GM12878 (cell line): Measurements from ENCODE around the gene LITAF. TPM values are rescaled to one million over a fixed set of nuclear protein-coding genes. Genes with fewer than 3 reads are reported as not detected.

Experiments used
- ATAC-seq: fragments of 200-7000 bp; cut with Tn5 transposase; 3 replicates; pipeline ENCODE4 v1.9.1; 2020; ENCODE audit warnings: mild to moderate bottlenecking, moderate library complexity
- BruUV-seq: library from RNA; stranded (reverse); fragments of 400-500 nt; replicated peaks from 2 replicates; lab custom pipeline; 2021; lab: Mats Ljungman, UMichigan
- CTCF ChIA-PET: fragments of 300-600 bp; sonication (Branson Sonifier 250); formaldehyde crosslinking; extraction: SDS; loops from one replicate; lab custom pipeline; 2021; ENCODE audit warnings: inconsistent platforms; lab: Yijun Ruan, JAX
- POLR2A ChIA-PET: fragments of 350-600 bp; formaldehyde crosslinking; extraction: SDS; loops from one replicate; lab custom pipeline; 2021; ENCODE audit warnings: inconsistent platforms; lab: Charles Lee
- RAD21 ChIA-PET: fragments of 300-600 bp; sonication (Branson Sonifier 250); formaldehyde crosslinking; loops from one replicate; lab custom pipeline; 2023; ENCODE audit warnings: antibody characterized with exemption; ENCODE audit not compliant: unreplicated experiment; lab: Charles Lee
- SMC1A ChIA-PET: fragments of 300-600 bp; sonication (Branson Sonifier 250); formaldehyde crosslinking; loops from one replicate; lab custom pipeline; 2023; ENCODE audit not compliant: unreplicated experiment, uncharacterized antibody; lab: Charles Lee
- DNase-seq: peaks from one replicate; pipeline ENCODE4 v3.0.0-alpha.2; 2011; ENCODE audit warnings: low read depth, low spot score
- FAIRE-seq: peaks from 3 replicates; lab custom pipeline; 2011; peaks lifted over from hg19 to GRCh38; lab: Jason Lieb, UNC
- H2AFZ ChIP-seq: 2 replicates; pipeline ENCODE4 v1.6.0; 2011; ENCODE audit warnings: low read depth, low read length, control low read depth; ENCODE audit not compliant: control insufficient read depth
- H3K27ac ChIP-seq: 2 replicates; pipeline ENCODE4 v1.5.1; 2011; ENCODE audit warnings: control low read depth; ENCODE audit not compliant: control insufficient read depth, insufficient read depth
- H3K27me3 ChIP-seq, 2 experiments: replicated peaks in 1 of 2; 2 replicates each; pipeline versions ENCODE4 v1.6.0 to v1.6.1; 2011; ENCODE audit warnings: low read length in 1 of 2; ENCODE audit not compliant: control insufficient read depth in 2 of 2, insufficient read depth in 2 of 2
- H3K36me3 ChIP-seq, 2 experiments: 2 replicates each; pipeline ENCODE4 v1.5.1; 2011; ENCODE audit warnings: low read length in 1 of 2; ENCODE audit not compliant: control insufficient read depth in 2 of 2, insufficient read depth in 2 of 2
- H3K4me1 ChIP-seq: 2 replicates; pipeline ENCODE4 v1.6.1; 2011; ENCODE audit warnings: mild to moderate bottlenecking, low read length, moderate library complexity, mixed read lengths; ENCODE audit not compliant: control insufficient read depth, insufficient read depth
- H3K4me2 ChIP-seq: 2 replicates; pipeline ENCODE4 v1.6.0; 2011; ENCODE audit warnings: control low read depth; ENCODE audit not compliant: control insufficient read depth, insufficient read depth
- H3K4me3 ChIP-seq: fragments of 200-600 bp; sonication (generic); 2 replicates; pipeline ENCODE4 v1.5.1; 2016
- H3K79me2 ChIP-seq: 2 replicates; pipeline ENCODE4 v1.6.0; 2011; ENCODE audit warnings: low read length; ENCODE audit not compliant: control insufficient read depth, insufficient read depth
- H3K9ac ChIP-seq: 2 replicates; pipeline ENCODE4 v1.8.0; 2011; ENCODE audit warnings: low read length, control low read depth, mixed read lengths; ENCODE audit not compliant: control insufficient read depth, insufficient read depth
- H3K9me3 ChIP-seq: replicated peaks from 3 replicates; pipeline ENCODE4 v1.5.1; 2011; ENCODE audit warnings: mild to moderate bottlenecking, low read length; ENCODE audit not compliant: control insufficient read depth, insufficient read depth
- H4K20me1 ChIP-seq: 2 replicates; pipeline ENCODE4 v1.6.0; 2011; ENCODE audit not compliant: control insufficient read depth, insufficient read depth
- ASH2L ChIP-seq: fragments of 300-600, 200-600 bp; sonication (generic); IDR thresholded peaks from 2 replicates; pipeline ENCODE4 v1.6.1; 2017; ENCODE audit warnings: low read depth, mild to moderate bottlenecking, borderline replicate concordance
- CBX5 ChIP-seq: sonication (generic); IDR thresholded peaks from 2 replicates; pipeline ENCODE4 v1.6.1; 2016; ENCODE audit warnings: low read depth, moderate library complexity, mild to moderate bottlenecking, inconsistent platforms
- EED ChIP-seq: sonication (generic); IDR thresholded peaks from 2 replicates; pipeline ENCODE4 v1.6.1; 2016; ENCODE audit warnings: antibody characterized with exemption, low read depth
- JUNB ChIP-seq: IDR thresholded peaks from 2 replicates; pipeline ENCODE4 v1.6.1; 2016; ENCODE audit warnings: antibody characterized with exemption, mild to moderate bottlenecking
- NBN ChIP-seq: fragments of 450-650 bp; IDR thresholded peaks from 2 replicates; pipeline ENCODE4 v1.6.1; 2016
- PML ChIP-seq: IDR thresholded peaks from 2 replicates; pipeline ENCODE4 v1.6.1; 2012; ENCODE audit warnings: low read length, inconsistent platforms
- ZBTB33 ChIP-seq: fragments of 450-650 bp; IDR thresholded peaks from 2 replicates; pipeline ENCODE4 v1.6.1; 2017; ENCODE audit warnings: mild to moderate bottlenecking
- WGBS: methylation state at CpG from one replicate; pipeline ENCODE4 v1.1.6; 2016; ENCODE audit warnings: low lambda C conversion rate; ENCODE audit not compliant: insufficient replicate concordance, insufficient coverage; ENCODE audit errors: missing lambda C conversion rate; 5-methylcytosine and 5-hydroxymethylcytosine counted together
- in situ Hi-C: fragments of 300-500 bp; cut with MboI; formaldehyde crosslinking; loops from 9 replicates; pipeline ENCODE4 v1.14.3; 2018; ENCODE audit warnings: mixed read lengths
- intact Hi-C: fragments of 100-400 bp; cut with micrococcal nuclease; formaldehyde crosslinking; loops from one replicate; pipeline ENCODE4 v1.14.2; 2022; ENCODE audit not compliant: unreplicated experiment
- polyA plus RNA-seq, 11 experiments: library from polyadenylated mRNA; depleted of rRNA in 4 of 11; unstranded in 6 of 11; stranded (reverse) in 5 of 11; fragments of >200 nt; fragmentation: Nextera tagmentation in 4 of 11; fragmentation: Illumina TruSeq in 1 of 11; extraction: Ambion mirVana in 4 of 11; extraction: Trizol in 1 of 11; gene quantifications; 1 replicate in 1 of 11; 2 replicates in 10 of 11; pipeline versions ENCODE4 v1.2.1 to v1.2.3, GENCODE V29; 2011 to 2016; ENCODE audit warnings: inconsistent platforms in 2 of 11, missing spikeins in 2 of 11, low read depth in 1 of 11
- total RNA-seq, 4 experiments: library from RNA; depleted of rRNA in 3 of 4; stranded (reverse); fragments of >200 nt in 3 of 4; fragmentation: Illumina TruSeq in 1 of 4; extraction: Trizol in 1 of 4; gene quantifications; 2 replicates each; pipeline versions ENCODE4 v1.2.1 to v1.2.3, GENCODE V29; 2013 to 2021
- TF ChIP-seq, protein P1 (sequence below): fragments of 450-650 bp; IDR thresholded peaks from 2 replicates; pipeline ENCODE4 v1.6.1; 2014; ENCODE audit warnings: mild to moderate bottlenecking
- TF ChIP-seq, protein P2 (sequence below): fragments of 450-650 bp; formaldehyde crosslinking; IDR thresholded peaks from 2 replicates; pipeline ENCODE4 v1.4.0; 2020; ENCODE audit warnings: mild to moderate bottlenecking, moderate library complexity
- TF ChIP-seq, protein P3 (sequence below): IDR thresholded peaks from 2 replicates; pipeline ENCODE4 v1.6.1; 2011; ENCODE audit warnings: borderline replicate concordance, low read depth, mild to moderate bottlenecking, moderate library complexity, mixed read lengths, low read length; ENCODE audit not compliant: insufficient read depth; ENCODE audit errors: extremely low read length

The LITAF gene
- total and polyA plus RNA-seq, 10 of the 15 experiments (the other 5 are each of a cell fraction or from before 2014, with no cell fraction given), result 99.2 to 211 (median 147) TPM

DNA sequence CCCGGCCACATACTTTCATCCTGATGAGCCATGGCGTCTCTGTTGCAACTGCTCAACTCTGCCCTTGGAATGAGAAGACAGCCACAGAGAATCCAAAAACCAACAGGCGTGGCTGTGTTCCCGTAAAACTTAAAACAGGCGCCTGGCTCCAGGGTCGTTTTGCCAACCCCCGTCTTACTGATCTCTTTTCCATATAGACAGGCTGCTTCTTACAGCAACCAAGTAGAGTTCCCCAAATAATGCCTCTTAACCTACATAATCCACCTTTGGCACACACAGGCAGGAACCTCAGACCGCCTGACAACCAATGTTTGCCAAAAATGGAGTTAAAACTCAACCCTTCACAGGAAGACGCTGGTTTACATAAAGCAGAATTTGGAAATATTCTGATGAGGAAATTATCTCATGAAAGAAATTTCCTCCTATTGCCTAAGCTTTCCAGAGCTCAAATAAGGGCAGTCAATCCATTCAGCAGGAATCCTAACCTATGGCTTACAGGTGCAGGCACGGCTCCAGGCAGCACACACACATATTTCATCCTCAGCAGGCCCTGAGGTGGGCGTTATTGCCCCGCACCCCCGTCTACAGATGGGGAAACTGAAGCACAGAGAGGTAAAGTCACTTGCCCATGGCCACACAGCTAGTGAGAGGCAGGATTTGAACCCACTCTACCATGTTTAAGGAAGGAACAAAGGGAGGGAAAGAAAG is 35.8 kb downstream of the LITAF start:
- WGBS, result 97% methylated on average over 13 of the region's 13 CpGs
- no peak overlapping the region for H3K4me3 ChIP-seq
- H3K36me3 ChIP-seq, result peaks cover 30 to 65% of the 10 kb centered on the region in 2 experiments
- DNase-seq (no peak), FAIRE-seq (no peak), ATAC-seq (no peak)
- CTCF ChIA-PET, result interaction anchor here (1.8 kb wide), 1 partner anchor 19 kb away, joined by 8 read pairs; no protein-coding TSS in a partner anchor
- in situ Hi-C loops, result no loop called here
- H3K9me3 ChIP-seq, result no peaks in the 10 kb centered on the region; the same call in 2 of the 3 replicates
- POLR2A ChIA-PET, result no interaction called here
- intact Hi-C loops, result no loop called here
- H3K9ac ChIP-seq, result no peak overlapping the region
- no peak for TF ChIP-seq ASH2L
- no peak for TF ChIP-seq NBN
- no peak for TF ChIP-seq CBX5
- no peak for TF ChIP-seq ZBTB33
- TF ChIP-seq, protein P1, sequence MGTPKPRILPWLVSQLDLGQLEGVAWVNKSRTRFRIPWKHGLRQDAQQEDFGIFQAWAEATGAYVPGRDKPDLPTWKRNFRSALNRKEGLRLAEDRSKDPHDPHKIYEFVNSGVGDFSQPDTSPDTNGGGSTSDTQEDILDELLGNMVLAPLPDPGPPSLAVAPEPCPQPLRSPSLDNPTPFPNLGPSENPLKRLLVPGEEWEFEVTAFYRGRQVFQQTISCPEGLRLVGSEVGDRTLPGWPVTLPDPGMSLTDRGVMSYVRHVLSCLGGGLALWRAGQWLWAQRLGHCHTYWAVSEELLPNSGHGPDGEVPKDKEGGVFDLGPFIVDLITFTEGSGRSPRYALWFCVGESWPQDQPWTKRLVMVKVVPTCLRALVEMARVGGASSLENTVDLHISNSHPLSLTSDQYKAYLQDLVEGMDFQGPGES, result no peak
- TF ChIP-seq EED, result no peak
- no peak for TF ChIP-seq PML
- no peak for TF ChIP-seq JUNB
- TF ChIP-seq, protein P2, sequence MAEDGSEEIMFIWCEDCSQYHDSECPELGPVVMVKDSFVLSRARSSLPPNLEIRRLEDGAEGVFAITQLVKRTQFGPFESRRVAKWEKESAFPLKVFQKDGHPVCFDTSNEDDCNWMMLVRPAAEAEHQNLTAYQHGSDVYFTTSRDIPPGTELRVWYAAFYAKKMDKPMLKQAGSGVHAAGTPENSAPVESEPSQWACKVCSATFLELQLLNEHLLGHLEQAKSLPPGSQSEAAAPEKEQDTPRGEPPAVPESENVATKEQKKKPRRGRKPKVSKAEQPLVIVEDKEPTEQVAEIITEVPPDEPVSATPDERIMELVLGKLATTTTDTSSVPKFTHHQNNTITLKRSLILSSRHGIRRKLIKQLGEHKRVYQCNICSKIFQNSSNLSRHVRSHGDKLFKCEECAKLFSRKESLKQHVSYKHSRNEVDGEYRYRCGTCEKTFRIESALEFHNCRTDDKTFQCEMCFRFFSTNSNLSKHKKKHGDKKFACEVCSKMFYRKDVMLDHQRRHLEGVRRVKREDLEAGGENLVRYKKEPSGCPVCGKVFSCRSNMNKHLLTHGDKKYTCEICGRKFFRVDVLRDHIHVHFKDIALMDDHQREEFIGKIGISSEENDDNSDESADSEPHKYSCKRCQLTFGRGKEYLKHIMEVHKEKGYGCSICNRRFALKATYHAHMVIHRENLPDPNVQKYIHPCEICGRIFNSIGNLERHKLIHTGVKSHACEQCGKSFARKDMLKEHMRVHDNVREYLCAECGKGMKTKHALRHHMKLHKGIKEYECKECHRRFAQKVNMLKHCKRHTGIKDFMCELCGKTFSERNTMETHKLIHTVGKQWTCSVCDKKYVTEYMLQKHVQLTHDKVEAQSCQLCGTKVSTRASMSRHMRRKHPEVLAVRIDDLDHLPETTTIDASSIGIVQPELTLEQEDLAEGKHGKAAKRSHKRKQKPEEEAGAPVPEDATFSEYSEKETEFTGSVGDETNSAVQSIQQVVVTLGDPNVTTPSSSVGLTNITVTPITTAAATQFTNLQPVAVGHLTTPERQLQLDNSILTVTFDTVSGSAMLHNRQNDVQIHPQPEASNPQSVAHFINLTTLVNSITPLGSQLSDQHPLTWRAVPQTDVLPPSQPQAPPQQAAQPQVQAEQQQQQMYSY, result no peak
- TF ChIP-seq, protein P3, sequence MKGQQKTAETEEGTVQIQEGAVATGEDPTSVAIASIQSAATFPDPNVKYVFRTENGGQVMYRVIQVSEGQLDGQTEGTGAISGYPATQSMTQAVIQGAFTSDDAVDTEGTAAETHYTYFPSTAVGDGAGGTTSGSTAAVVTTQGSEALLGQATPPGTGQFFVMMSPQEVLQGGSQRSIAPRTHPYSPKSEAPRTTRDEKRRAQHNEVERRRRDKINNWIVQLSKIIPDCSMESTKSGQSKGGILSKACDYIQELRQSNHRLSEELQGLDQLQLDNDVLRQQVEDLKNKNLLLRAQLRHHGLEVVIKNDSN, result no peak
- H4K20me1 ChIP-seq, result no peaks in the 10 kb centered on the region; the same call in 1 of the 2 replicates
- BruUV-seq, result no TSS peak
- H3K79me2 ChIP-seq, result no peaks in the 10 kb centered on the region
- no peak overlapping the region for H3K4me2 ChIP-seq
- SMC1A ChIA-PET, result interaction anchor here (1.1 to 1.3 kb wide), 2 partner anchors 19 to 32 kb away, joined by 3 read pairs; no protein-coding TSS in a partner anchor
- RAD21 ChIA-PET, result interaction anchor here (0.7 kb wide), 1 partner anchor 25 kb away, joined by 3 read pairs; no protein-coding TSS in a partner anchor
- no peaks in the 10 kb centered on the region for H3K27me3 ChIP-seq
- H3K4me1 ChIP-seq, result no peaks in the 10 kb centered on the region
- H3K27ac ChIP-seq, result no peak overlapping the region
- no peak overlapping the region for H2AFZ ChIP-seq
